ENCODE measurements around the gene IMPA2.
"Not testable (repeated sequence)": the region's sequence is repeated elsewhere in the genome, so short reads cannot be mapped to it uniquely, and the experiment has no call there.

The IMPA2 gene

DNA sequence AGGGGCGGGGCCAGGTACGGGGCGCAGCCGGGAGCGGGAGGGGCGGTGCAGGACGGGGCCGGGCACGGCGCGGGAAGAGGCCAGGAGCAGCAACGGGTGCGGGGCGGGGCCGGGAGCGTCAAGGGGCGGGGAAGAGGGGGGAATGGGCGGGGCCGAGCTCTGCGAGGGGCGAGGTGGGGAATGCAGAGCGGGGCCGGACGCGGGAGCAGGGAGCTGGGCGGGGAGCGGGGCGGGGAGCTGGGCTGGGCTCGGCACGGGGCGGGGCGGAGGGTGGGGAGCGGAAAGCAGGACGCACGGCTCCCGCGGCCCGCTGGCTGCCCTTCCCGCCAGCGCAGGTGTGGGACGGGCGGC lies at the start of gene IMPA2:
IMPA2 (plus strand) TSS at position 316 of the 351 bp plus-strand sequence. CDS start 163 bp downstream, outside the sequence.
- DNase-seq, result peak; percentile 87

DNA sequence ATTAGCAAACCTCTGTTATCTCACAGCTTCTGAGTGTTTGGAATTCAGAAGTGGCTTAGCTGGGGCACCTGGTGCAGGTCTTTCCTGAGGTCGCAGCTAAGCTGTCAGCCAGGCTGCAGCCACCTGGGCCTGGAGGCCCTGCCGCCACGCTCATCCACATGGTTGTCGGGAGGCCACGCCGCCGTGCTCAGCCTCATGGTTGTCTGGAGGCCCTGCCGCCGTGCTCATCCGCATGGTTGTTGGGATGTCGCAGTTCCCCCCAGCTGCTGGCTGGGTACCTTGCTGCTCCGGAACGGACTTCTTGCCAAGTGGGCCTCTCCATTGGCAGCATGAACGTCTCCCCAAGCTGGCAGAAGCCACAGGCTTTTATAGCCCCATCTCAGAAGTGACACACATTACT lies 48.9 kb upstream of the IMPA2 start:
- DNase-seq, result no peak

DNA sequence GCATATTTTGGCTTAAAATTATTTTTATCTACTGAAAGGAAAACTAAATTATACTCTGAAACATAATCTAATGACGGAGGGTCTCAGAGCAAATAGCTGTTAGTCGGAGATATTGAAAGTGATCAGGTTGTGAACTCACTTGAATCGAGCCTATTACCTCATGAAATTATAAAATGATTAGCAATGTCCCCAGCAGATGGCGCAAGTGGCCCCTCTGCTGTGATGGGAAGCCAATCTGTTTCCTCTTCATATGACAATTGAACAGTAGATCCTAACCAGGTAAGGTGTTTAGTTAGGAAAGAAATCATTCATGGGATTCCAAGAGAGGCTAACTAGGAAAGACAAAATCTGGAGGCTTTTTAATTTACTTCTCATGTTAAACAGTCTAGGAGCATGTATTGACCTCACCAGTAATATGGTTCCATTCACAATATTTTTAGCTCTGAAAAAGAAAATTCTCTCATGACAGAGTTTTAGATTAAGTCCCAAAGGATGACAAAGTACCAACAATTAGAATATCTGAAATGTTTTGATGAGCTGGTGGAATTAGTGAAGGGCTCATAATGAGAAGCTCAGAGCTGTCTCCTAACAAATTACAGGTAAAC lies 43.3 kb upstream of the IMPA2 start:
- DNase-seq, result peak; percentile 37

DNA sequence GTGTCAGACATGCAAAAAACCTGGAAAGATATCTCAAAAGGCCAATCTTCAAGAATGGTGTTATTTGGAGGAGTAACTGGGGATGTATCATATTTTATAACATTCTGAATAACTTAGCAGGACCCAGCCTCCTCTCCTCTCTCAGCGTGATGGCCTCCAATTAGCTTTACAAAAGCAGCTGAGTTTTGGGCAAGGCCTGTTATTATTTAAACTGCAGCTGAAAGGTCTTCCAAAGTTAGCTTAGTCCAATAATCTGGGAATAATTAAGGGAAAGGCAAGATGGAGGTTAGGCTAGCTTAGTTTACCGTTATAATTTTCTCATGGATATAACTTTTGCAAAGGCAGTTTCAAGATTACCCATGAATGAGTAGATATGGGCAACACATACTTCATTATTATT lies 40.4 kb upstream of the IMPA2 start:
- DNase-seq, result no peak

DNA sequence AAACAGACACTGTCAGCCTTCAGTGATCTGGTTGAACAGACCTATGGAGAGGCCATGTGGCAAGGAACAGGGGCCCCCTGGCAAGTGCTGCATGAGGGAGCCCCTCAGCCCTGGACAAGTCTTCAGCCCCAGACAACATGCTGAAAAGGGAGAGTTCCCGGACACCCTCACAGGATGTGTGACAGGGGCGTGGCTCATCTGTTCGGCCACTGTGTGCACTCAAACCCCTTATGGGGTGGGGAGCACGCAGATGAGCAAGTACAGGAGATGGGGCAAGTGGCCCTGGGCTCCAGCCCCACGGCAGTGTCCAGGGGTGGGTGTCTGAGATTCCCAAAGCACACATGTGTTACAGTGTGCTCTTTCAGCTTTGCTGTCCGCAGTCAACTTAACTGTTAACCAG lies 37.8 kb upstream of the IMPA2 start:
- no peak for DNase-seq

DNA sequence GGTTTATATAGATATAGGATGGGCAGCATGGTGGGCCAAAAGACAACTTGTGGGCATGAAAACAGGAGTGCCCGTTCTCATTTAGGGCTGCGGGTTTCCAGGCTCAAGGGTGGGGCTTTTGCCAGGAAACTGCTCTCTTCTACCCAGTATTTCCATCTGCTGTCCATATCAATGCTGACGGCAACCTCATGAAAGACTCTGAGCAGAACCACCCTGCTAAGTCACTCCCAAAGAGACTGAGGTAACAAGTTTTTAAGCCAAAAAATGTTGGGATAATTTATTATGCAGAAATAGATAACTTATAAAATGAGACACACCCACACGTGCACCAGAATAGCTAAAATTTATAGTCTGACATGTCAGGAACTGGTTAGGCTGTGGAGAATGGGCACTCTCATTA lies 37.1 kb upstream of the IMPA2 start:
- no peak for DNase-seq

DNA sequence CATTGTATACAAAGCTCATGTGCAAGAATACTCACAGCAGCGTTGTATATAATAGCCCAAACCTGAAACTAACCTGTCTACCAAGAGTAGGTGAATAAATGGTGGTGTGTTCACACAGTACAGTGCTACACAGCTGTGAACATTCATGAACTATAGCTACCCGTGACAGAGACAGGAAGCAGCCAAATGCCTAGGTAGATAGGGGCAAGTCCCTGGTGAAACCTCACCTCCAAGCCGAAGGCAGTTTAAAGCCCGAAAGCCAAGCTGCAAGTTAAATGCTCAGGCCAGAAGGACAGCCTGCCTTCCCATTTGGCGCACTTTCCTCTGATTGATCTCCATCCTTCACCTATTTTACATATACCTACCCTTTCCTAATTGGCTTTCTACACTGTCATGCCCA lies 36.5 kb upstream of the IMPA2 start:
- DNase-seq, result no peak

DNA sequence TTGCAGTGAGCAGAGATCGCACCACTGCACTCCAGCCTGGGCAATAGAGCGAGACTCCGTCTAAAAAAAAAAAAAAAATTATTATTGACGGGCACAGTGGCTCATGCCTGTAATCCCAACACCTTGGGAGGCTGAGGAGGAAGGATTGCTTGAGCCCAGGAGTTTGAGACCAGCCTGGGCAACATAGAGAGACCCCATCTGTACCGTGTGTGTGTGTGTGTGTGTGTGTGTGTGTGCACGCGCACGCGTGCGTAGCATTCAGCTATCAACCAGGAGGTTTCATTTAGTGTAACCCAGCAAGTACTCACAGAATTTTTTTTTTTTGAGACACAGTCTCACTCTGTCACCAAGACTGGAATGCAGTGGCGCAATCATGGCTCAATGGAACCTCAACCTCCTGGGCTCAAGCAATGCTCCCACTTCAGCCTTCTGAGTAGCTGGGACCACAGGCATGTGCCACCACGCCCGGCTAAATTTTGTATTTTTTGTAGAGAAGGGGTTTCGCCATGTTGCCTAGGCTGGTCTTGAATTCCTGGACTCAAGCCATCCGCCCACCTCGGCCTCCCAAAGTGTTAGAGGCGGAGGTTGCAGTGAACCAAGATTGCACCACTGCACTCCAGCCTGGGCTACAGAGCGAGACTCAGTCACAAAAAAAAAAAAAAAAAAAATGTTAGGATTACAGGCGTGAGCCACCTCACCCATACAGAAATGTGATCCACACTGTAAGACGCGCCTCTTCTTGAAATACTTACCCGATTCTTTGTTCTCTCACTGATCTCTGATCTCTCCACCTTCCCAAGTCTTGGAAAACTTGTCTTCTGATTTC lies 35.3 kb upstream of the IMPA2 start:
- not testable (repeated sequence) for DNase-seq

DNA sequence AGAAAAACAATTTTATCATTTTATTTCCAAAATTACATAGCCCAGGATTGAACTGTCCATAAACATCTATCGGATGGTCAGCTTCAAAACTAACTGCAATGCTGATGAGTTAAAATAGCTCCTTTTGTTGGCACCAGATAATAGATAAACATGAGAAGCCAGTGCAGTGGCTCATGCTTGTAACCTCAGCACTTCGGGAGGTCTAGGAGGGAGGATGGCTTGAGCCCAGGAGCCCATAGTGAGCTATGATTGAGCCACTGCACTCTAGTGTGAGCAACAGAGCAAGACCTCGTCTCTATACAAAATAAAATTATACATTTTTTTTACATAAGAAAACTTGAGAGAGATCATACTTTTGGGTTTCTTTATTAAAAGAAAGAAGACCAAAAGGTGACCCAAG lies 34.6 kb upstream of the IMPA2 start:
- DNase-seq, result no peak

DNA sequence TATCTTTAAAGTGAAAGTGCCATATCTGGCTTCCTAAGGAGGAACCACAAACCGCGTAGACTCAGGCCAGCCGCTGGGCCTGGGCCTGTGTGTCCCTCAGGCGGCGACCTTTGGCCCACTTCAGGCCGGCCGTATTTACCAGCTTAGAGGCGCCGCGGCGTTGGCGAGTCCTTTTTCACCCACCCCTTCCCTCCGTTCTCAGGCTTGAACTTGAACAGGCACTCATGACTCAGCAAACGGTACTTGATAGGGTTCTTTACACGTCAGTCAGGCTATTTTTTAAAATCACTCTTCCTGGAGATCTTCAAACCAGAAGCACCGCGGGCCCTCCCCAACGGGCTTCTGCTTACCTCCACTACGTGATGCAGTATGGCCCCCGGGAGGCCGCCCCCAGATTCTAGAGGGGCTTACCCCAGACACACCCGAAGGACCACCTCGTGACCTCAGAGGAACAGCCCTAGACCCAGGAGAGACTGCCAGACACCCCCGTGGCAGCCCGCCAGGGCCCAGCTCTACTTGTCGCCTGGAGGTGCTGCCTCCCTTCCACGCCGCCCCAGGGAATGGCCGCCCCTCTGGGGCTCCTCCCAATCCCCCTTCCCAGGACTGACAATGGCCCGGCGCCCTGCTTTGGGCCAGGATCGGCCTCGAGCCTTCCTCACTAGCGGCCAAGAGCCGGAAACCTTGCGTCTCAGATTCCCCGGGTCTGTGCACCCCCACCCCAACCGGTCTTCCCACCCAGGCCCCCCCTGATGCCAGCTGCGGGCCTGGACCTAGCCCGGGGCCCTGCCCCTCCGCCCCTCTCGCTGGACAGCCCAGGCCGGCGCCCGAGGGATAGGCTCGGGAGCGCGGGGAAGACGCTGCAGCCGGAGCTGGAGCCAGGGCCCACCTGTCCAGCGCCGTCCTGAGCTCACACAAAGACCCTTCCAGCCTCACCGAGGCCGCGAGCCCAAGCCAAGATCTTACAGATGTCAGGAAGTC lies 33.8 kb upstream of the IMPA2 start:
- peak; percentile 63 for DNase-seq

DNA sequence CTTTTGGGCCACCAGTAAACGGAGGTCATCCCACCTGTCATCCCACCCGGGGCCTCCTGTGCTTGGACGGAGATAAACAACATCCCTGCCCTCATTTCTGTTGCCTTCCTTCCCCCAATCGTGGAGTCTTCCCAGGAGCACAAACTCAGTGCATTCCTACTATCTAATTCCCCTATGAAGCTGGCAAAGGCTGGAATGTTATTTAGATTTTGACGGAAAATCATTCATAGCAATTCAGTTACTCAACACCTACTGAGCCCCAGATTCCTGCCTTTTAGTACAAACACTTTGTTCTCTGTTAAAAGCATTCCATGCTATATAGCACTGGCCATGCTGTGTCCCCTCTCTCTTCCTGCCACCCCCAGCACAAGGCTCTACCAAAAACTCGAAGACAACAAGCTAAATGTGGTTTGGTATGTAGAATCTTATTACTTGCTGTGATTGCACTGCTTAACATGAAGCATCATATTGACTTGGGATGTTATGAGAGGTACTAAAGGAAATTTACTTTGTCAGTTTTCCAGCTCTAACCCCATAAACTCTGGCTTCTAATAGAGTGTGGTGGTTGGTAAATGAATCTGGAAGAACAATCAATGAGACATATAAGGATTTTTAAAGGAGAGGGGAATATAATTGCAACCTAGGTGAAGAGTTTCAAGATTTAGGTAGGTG lies 32.3 kb upstream of the IMPA2 start:
- no peak for DNase-seq

DNA sequence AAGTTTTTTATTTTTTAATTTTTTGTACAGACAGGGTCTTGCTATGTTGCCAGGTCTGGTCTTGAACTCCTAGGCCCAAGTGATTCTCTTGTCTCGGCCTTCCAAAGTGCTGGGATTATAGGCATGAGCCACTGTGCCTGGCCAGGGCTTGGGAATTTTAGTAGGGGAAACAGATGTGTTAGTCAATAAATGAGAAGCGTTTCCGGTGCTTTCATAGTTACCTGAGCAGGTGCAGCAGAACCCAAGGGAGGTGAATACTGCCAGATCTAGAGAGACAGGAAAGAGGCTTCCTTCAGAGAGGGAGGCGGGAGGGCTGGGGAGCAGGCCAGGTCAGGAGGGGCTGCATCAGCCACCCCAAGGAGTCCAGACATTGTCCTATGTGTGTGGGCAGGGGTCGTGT lies 30.5 kb upstream of the IMPA2 start:
- DNase-seq, result peak; percentile 33

DNA sequence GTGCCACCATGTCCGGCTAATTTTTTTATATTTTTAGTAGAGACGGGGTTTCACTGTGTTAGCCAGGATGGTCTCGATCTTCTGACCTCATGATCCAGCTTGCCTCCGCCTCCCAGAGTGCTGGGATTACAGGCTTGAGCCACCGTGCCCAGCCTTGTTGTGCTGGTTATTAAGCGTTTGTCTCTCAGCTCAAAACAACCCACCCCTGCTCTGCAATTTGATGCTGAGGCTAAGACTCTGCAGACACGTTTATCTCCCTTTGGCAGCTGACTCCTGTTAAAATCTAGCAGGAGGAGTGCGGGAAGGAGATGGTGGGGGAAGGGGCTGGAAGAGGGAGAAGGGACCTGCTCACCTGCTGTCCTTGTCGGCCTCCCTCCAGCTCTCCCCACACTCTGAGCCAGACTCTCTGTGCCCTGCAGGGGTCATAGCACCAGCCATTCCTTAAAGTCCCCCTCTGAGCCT lies 29.9 kb upstream of the IMPA2 start:
- DNase-seq, result no peak

DNA sequence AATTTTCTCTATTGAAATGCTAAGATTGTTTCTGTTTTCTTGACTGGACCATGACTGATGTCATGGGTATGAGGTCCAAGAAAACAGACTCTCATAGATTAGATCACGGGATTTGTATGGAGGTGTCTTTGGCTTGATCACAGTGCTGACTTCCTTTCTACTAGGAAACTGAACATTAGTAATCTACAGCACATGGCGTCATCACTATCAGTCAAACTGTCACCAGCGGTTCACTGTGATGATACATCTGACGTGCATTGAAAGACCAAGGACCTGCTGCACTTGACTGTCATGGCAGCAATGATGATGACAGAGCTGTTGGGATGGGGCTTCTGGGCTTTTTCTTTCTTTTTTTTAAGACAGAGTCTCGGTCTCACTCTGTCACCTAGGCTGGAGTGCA lies 28.2 kb upstream of the IMPA2 start:
- no peak for DNase-seq

DNA sequence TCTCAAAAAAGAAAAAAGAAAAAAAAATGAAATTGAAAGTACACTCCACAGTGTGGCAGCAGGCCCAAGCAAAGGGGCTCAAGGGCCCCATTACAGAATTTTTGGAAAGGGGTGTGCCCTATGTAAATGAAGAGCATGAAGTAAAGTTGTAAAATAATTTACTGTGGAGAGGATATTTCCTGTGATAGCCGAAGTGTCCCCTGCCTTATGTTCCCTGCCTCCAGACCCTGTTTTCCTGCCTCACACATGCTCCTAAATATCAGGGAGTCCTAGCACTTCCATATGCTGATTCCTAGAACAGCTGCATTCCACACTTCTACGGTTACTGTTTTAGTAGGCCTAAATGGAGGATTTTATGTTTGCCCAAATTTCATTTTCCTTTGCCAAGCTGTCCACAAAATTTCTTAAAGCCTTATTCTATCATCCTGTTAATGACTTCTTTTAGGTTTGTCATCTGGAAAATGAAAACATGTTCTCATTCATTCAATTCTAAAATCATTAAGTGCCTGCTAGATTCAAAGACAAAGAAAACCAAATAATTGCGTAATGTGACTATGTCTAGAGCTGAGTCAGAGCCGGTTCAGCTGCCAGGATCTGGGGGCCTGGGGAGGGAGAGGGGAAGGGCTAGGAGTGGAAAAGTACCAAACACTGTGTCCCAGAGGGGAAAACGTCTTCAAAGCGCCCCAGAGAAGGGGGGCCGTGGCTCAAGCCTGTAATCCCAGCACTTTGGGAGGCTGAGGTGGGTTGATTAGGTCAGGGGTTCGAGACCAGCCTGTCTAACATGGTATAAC lies 25.9 kb upstream of the IMPA2 start:
- no peak for DNase-seq

DNA sequence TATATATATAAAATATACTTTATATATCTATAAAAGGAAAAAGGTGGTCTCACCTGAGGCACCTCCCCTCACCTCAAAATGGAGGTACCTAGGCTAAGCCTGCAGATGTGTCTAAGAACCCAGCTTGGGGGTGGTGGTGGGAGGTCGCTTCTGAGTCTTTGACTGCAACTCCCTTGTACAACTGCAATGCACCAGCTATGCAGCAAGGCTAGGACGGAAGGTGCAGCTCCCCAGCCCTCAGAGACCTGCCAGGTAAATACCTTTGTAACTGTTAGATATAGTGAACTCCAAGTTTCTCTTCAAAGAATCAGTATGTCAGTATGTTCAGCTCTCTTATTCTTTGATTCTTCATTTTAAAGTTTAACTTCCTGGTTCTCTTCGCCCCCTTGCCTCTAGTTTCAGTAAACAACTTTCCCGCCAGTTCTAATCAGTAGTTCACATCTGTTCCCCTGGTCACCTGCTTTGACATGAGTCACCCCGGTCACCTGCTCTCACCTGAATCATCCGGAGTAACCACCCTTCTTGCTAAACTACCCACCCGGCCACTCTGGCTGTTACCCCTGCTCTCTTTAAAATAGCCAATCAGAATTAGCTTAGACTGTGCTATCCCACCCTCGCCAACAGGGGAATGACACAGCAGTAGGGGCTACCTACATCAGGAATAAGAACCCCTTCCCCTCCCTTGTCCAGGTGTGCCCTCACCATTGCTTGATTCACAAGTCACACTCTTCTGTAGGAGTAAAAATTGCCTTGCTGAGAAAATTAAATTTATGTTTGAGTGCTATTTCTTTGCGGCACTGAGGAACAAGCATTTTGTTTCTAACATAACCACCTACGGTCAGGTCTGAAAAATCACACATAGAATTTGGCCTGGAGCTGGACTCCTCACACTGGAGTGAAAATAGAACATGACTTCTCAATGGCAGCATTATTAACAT lies 24.7 kb upstream of the IMPA2 start:
- DNase-seq, result no peak

DNA sequence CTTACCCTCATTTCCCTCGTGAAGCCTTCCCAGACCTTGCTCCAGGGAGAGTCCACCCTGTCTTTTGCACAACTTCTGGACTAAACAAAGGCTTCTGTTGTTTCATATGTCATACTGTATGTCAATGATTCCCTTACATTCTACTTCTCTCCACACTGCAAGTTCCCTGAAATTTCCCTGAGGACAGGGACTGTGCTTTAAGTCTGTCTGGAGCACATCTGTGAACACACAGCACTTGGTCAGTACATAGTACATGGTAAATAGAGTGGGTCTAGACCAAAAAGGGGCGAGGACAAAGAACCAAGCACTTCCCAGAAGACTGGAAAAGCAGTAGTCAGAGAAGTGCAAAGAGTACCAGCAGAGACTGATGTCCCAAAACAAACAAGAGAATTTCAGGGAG lies 23.7 kb upstream of the IMPA2 start:
- DNase-seq, result no peak

DNA sequence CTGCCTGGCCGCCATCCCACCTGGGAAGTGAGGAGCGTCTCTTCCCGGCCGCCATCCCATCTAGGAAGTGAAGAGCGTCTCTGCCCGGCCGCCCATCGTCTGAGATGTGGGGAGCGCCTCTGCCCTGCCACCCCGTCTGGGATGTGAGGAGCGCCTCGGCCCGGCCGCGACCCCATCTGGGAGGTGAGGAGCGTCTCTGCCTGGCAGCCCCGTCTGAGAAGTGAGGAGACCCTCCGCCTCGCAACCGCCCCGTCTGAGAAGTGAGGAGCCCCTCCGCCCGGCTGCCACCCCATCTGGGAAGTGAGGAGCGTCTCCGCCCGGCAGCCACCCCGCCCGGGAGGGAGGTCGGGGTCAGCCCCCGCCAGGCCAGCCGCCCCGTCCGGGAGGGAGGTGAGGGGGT lies 21.7 kb upstream of the IMPA2 start:
- not testable (repeated sequence) for DNase-seq

DNA sequence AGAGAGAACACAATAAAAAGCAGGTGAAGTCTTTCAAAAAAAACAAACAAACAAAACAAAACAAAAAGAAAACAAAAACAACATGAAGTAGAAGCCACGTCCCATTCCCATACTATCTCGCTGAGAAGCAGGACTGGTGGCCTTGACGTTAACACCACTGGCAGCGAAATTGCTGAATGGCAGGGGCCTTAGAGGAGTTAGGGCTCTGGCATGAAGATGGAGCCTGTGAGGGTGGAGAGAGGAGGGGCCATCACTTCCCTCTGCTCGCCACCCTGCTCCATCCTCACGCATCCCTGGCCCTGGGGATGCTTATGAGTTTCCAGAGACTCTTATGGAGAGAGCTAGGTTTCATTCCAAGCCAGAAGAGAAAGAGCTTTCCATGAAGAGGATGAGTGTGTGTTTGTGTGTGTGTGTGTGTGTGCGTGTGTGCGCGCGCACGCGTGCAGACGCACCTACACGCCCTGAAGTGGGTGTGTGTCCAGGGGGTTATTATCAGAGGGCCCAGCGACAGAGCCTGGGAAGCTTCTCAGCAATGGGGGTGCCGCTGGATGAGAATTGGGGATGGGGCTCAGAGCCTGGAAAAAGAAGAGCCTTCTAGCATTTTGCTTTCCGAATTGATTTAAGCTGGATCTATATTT lies 20.4 kb upstream of the IMPA2 start:
- DNase-seq, result no peak

DNA sequence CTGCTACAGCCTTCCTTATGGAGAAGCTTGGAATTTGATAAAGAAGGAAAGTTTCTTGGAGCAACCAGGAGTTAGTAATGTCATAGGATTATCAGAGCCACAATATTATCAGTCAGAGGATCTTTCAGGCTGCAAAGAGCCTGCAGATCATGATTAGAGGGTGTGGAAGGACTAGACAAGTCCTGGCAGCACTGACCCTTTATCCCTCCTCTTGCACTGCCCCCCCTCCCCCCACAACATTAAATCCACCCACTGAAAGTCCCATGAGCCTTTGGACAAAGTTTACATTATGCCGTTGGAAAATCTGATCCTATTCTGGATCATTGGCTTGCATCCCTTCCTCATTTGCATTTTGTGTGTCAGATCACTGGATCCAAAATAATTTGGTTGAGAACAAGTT lies 18.7 kb upstream of the IMPA2 start:
- DNase-seq, result no peak

Measured in NCI-H2029 treated with DMSO at 0.1 percent for 48 hours (cell line).